MV-4-11 (cell line): Measurements from ENCODE around the gene EIF4A3.
A peak's percentile ranks its signal among the peaks of the same experiment; 100 is the strongest.

Experiments used
- DNase-seq: peaks from one replicate; lab custom pipeline; 2025; lab: John Stamatoyannopoulos, UW

EIF4A3 gene

DNA sequence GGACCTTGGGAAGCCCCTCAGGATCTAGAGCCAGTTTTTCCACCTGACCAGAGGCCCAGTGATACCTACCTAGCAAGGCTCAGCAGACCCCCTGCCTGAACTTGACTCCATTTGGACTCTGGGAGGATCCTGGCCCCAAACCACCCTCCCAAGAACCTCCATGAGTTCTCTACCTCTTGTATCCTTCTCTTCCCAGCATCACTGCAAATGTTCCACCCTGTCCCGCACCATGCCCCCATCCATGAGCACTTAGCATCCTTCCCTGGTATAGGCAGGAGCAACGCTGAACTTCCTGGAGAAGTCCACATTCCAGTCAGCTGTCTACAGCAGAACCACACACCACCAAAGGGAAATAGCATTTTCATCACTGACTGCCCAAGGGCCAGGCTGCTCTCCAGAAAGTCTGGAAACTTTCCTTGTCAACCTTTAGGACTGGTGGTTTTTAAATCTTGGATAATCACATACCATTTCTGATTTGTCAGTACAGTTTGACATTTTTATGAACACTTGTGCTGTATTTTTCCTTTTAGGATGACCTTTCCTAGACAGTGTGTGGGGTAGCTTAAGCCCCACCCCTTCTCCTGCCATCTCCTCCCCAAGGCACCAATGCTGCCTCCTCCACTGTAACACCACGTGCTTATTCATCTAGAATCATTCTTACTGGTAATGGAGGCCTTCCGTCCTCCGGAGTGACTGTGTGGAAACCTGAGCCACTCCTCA is 13.9 kb downstream of the EIF4A3 start:
- DNase-seq, result no peak

DNA sequence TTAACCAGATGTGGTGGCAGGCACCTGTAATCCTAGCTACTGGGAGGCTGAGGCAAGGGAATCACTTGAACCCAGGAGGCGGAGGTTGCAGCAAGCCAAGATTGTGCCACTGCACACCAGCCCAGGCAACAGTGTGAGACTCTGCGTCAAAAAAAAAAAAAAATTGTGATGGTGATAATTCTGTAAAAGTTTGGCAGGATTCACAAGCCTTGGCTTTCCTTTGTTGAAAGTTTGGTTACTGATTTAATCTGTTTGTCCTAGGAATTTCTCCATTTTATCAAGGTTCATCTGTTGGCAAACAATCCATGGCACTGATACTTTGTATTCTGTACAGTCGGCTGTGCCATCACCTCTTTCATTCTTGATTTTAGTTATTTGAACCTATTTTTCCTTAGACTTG is 15.9 kb downstream of the EIF4A3 start:
- no peak for DNase-seq

DNA sequence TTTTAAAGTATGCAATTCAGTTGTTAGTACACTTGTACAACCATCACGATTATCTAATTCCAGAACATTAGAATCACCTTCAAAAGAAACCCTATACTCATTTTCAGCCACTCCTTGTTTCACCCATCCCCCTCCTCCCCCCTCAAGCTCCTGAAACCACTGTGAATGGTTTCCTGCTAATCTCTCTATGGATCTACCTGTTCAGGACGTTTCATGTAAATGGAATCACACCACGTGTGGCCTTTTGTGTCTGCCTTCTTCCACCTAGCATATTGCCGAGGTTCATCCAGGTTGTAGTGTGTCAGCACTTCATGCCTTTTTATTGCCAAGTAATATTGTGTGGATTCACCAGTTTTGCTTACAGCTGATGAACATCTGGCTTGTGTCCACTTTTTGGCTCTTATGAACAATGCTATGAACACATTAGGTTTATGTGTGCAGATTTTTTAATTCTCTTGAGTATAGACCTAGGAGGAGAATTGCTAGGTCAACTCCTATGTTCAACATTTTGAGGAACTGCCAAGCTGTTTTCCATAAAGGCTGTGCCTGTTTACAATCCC is 17.8 kb downstream of the EIF4A3 start:
- DNase-seq, result no peak

GRCh38 chr17:80126449-80126715 is 20.5 kb downstream of the EIF4A3 start:
- no peak for DNase-seq

- DNase-seq, result no peak
Observed at GRCh38 chr17:80125656-80126448, 21.1 kb downstream of the EIF4A3 start.

GRCh38 chr17:80124351-80124981 is 22.5 kb downstream of the EIF4A3 start:
- peak; percentile 3 for DNase-seq

GRCh38 chr17:80123791-80124190 is 23.1 kb downstream of the EIF4A3 start:
- DNase-seq, result peak; percentile 8

GRCh38 chr17:80122926-80123505 is 23.9 kb downstream of the EIF4A3 start:
- DNase-seq, result no peak

DNA sequence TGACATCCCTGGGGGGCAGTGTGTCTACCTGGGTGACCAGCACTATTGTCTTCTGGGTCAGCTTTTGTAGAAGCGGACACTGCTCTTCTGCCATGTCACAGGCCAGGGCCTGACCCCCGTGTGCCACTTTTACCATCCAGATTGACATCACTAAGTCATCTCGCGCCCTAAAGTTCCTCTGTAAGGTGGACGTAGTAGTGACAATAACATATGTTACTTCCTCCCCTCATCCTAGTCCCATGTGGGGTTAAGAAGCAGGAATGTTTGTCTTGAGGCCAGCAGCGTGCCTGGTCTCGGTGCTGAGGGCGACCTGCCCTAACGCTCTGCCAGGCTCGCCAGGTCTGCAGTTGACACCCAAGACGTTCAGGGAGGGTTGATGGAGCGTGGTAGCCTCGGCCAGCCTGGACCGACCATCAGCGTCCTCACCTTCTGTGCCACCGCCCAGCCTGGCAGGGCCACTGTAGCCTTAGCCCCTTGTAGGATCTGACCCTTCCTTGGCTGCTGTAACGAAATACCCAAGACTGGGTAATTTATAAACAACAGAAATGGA is 24.8 kb downstream of the EIF4A3 start:
- DNase-seq, result no peak

DNA sequence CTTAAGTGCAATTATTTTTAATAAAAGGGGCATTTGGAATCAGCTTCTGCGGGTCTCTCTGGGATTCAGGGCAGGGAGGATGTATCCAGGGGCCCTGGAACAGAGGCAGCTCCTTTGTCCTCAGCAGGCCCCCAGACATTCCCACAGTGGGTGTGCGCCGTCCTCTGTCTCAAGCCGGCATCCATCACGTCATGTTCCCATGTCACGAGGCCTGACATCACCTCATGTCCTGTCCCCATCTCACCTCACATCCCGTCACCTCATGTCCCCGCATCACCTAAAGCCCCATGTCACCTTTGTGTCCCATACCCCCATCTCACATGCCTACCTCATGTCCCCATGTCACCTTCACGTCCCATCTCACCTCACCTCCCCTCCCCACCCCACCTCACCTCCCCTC is 27.1 kb downstream of the EIF4A3 start:
- no peak for DNase-seq

GRCh38 chr17:80119271-80119791 is 27.6 kb downstream of the EIF4A3 start:
- DNase-seq, result no peak

- DNase-seq, result no peak
Observed at GRCh38 chr17:80118601-80119270, 28.2 kb downstream of the EIF4A3 start.

- DNase-seq, result no peak
Observed at GRCh38 chr17:80117491-80118401, 29.2 kb downstream of the EIF4A3 start.

DNA sequence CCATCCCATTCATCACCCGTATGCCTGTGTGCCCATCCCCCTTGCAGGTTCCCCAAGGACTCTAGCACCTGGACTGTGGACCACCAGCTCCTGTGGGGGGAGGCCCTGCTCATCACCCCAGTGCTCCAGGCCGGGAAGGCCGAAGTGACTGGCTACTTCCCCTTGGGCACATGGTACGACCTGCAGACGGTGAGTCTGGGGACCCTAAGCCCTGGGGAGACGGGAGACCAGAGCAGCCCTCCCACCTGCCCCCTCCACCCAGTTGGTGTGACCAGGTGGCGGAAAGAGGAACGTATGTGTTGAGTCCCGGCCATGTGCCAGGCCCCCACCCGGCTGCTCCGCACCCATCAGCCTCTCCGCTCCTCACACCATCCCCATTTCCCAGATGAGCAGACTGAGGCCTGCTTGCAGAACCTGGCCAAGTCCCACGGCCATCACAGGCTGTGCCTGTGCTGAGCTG is 30.0 kb downstream of the EIF4A3 start:
- no peak for DNase-seq

DNA sequence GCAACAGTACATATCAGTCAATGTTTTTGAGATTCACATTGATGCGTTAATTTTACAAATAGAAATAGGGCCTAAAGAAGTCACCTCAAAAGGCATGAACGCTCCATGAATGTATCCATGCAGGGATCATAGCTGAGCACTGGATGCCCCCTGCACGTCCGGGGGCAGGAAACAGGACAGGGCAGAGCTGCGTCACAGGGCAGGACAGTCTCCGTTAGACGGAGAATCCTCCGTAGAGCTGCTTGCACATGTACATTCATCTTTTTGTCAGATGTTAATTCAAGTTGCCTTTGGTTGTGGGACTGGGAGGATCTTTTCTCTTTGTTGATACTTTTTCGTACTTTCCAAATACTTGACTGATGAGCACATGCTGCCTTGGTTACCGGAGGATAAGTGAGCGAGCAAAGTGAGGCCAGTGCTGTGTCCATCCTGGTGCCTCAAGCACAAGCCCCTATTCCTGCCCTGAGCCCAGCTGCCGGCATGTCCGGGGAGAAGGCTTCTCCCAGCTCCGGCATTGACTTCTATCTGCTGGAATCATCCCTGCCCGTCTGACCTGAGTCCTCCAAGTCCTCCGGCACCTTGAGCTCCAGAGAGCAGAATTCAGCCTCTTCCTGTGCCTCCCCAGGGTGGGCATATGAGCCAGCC is 30.5 kb downstream of the EIF4A3 start:
- no peak for DNase-seq

DNA sequence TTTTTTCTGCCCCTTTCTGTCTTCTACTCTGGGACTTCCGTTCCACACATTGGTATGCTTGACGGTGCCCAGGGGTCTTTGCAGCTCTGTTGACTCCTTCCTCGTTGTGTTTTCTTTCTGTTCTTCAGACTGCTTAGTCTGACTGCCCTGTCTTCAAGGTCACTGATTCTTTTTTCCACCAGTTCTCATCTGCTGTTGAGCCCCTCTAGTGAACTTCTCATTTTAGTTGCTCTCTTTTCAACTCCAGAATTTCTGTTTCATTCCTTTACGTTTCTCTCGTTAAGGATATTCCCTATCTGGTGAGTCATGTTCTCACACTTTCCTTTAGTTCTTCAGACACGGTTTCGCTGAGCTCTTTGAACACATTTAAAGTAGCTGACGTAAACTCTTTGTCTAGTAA is 31.8 kb downstream of the EIF4A3 start:
- DNase-seq, result no peak

GRCh38 chr17:80114758-80115157 is 32.2 kb downstream of the EIF4A3 start:
- DNase-seq, result no peak

DNA sequence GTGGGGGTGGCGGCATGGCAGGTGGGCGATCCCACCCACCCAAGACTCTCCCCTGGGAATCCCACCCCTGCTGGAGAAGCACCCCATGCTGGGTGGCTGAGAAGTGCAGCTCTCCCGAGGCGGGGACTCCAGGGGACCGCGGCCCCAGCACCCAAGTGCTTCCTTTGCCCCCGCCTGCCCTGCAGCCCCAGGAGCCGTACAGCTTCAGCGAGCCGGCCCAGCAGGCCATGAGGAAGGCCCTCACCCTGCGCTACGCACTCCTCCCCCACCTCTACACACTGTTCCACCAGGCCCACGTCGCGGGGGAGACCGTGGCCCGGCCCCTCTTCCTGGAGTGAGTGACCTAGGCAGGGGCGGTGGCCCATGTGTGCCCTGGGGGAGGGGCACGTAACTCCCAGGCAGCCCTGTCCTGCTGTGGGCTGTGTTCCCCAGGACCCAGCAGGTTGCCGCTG is 33.9 kb downstream of the EIF4A3 start:
- DNase-seq, result no peak

GRCh38 chr17:80112471-80113032 is 34.4 kb downstream of the EIF4A3 start:
- DNase-seq, result no peak
